Stimulated activated CD8-positive, alpha-beta memory T cell treated with anti-CD3 and anti-CD28 coated beads, Interleukin-15, amount 100 ng/mL, for 48 hours (primary cell): ENCODE data around the gene OR1L8.
"Not testable (repeated sequence)": the region's sequence is repeated elsewhere in the genome, so short reads cannot be mapped to it uniquely, and the experiment has no call there.

Experiments
- DNase-seq, 2 donors: peaks; one replicate each; pipeline ENCODE4 v3.0.0-alpha.2; 2020; ENCODE audit warnings: low read depth in 2 of 2

Gene OR1L8

GRCh38 chr9:122583284-122583683, at the start of gene OR1L8:
OR1L8 (minus strand) TSS chr9:122583384; CDS start chr9:122568477, 14,907 bp downstream.
- DNase-seq, result not testable (repeated sequence)

GRCh38 chr9:122619996-122620395, 36.8 kb upstream of the OR1L8 start:
- no peak for DNase-seq

DNA sequence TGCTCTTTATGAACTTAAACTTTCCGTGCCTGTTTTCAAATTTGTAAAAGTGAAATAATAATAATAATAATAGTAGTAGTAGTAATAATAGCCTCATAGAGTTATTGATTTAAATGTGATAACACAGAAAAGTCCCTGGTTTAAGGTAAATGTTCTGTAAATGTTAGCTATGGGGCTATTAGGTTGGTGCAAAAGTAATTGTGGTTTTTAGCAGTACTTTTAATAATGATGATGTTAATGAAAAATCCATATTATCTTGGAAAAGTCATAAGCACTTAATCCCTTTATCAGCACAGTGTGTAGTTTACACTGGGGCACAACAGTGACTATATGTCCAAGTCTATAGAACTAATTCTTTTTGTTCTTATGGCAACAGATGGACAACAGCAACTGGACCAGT, 31.2 kb upstream of the OR1L8 start, which contains the start of gene OR1Q1:
Gene OR1Q1 (plus strand): TSS at position 377 of the 400 bp plus-strand sequence. CDS start 0 bp downstream, at position 377.
- no peak for DNase-seq

DNA sequence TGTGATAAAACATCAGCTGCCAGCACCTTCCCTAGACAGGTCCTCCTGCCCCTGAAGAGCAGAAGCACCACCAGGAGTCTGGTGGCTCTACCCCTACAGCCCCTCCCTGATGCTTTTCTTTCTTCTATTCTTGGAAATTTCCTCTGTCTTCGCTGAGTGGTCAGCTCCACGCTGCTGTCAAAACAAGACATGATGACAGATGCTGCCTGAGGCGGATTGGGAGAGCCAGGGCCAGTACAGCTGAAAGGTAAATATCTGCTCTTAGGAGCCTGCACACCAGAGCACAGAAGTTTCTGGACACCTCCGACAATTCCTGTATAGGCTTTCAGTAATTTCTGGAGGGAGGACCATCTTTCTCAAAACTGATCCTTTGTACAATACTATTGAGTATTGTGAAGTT, 26.6 kb upstream of the OR1L8 start:
- DNase-seq, result no peak

- no peak for DNase-seq
These were observed 23.4 kb upstream of the OR1L8 start for GRCh38 chr9:122606587-122606986.

DNA sequence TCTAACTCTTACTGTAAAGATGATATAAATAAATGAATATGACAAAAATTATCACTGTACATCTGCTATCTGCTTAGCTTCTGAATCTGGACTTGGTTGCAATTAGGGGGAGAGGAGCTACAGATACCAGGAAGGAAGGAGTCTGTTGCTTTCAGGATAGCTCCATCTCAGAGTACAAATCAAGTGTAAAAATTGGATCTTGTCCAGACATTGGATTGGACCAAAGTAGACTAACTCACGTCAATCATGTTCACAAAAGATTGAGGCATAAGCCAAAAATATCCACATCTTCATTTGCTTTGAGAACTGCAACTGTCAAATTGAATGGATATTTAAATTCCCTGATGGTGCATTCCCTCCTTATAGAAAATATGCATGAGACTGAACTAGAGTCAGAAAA, 22.5 kb upstream of the OR1L8 start:
- no peak for DNase-seq

- no peak for DNase-seq
These were observed 2.8 kb downstream of the OR1L8 start for GRCh38 chr9:122580360-122580759.

DNA sequence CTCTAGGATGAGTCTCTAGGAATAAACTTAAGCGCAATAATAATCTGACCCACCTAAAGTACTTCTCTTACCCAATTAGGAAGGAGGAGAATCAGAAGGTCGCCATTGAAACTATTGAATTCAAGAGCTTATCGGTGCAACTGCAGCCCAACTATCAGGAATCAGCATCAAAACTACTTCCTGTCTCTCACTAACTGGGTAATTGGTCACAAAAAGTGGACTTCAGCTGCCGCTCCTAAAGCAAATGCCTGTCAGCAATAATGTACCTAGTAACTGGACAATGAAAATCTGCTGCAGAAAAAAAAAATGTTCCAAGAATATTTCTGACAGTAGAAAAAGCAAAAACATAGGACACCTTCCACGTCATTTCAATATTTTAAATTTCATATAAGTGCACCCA, 3.3 kb downstream of the OR1L8 start:
- DNase-seq, result no peak

- no peak for DNase-seq
These were observed 10.7 kb downstream of the OR1L8 start for GRCh38 chr9:122572456-122572855.

DNA sequence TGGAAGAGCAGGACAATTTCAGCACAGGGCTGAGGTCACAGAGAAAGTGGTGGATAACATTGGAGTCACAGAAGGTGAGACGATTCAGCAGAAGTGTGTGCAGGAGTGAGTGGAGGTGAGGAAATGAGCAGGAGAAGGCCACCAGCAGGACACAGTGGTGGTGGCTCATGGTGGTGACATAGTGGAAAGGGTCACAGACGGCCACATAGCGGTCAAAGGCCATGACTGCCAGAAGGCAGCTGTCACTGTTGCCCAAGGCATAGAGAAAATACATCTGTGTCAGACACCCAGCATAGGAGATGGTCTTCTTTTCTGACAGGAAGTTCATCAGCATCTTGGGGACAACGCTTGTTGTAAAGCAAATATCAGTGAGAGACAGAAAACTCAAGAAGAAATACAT, 15.3 kb downstream of the OR1L8 start:
- no peak for DNase-seq

- DNase-seq, result peak; percentile 36 to 38
These were observed 20.9 kb downstream of the OR1L8 start for GRCh38 chr9:122562134-122562760.

GRCh38 chr9:122561446-122561845, 21.7 kb downstream of the OR1L8 start:
- DNase-seq, result no peak

GRCh38 chr9:122552812-122553211, 30.4 kb downstream of the OR1L8 start, which contains the start of gene OR1N2:
OR1N2 (plus strand) TSS chr9:122553112; CDS start chr9:122553212, 100 bp downstream.
- no peak for DNase-seq

DNA sequence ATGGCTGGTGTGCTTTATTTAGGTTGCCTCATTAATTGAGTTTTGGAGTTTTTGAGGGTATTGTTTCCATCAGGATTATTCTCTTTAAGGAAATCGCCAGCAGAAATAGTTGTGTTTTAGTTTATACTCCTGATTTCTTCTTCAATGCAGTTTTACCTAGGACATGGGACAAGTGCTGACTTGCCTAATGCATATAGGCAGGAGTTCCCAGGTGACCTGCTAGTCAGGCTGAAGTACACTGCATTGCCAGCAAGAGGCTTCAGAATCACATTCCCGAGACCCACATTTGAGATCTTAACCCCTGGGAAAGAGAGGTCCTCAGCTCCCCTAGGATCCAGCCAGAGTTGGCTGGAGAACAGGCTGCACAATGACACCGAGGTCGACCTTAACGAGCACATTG, 31.8 kb downstream of the OR1L8 start:
- DNase-seq, result no peak

GRCh38 chr9:122546196-122546595, 37.0 kb downstream of the OR1L8 start:
- no peak for DNase-seq

DNA sequence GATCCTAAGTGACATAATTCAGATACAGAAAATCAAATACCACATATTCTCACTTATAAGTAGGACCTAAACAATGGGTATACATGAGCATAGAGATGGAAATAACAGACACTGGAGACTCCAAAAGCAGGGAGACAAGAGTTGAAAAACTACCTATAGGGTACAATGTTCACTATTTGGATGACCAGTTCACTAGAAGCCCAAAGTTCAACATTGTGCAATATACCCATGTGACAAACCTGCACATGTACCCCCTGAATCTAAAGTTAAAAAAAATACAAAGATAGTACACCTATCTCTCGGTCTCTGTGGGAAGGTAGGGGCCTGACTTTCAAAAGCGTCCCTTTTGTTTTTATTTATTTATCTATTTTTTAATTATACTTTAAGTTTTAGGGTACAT, 44.4 kb downstream of the OR1L8 start:
- DNase-seq, result no peak

DNA sequence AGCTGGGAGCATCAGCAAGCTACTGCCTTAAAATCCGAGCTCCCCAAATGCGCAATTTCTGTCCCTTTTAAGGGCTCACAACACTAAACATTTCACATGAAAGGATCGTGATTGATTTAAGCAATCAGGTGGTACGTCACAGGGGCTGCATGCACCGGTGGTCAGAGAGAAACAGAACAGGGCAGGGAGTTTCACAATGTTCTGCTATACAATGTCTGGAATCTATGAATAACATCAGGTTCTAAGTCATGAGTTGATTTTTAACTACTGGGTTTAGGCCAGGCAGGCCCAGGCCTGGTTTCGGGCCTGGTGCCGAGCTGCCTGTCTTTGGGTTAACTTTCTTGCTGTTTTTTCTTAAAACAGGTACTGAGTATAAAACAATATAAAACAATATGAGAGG, 46.1 kb downstream of the OR1L8 start:
- DNase-seq, result not testable (repeated sequence)

DNA sequence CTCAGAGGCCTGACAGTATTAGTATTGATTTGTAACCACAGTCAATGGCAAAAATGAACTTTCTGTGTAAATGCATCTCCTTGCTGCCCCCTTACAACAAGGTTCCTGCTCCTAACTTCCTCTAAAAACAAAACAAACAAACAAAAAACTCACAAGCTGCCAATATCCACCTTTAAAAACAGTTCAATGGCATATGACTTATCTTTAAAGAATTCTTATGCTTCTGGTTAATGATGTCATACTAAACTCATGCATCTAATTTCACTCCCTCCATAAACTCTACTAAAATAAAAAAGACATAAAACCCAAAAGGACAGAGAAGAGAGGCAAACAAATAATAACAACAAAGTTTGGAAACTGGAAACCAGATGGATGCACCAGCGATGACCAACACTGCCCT, 47.0 kb downstream of the OR1L8 start:
- no peak for DNase-seq

DNA sequence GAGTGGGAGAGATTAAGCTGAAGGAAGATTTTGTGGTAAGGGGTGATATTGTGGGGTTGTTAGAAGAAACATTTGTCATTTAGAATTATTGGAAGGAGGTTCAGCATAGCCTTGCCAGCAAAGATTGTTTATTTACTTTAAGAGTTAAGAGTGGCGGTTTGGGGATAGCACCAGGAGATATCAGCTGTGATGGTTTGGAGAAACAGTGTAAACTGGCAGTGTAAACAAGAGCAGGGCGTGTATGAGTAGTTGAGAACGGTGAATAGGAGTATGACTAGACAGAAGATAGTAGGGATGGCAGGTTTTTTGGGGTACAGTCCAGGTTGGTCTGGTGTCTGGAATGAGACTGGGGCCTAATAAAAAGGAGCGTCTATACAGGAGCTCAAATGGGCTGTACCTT, 52.0 kb downstream of the OR1L8 start:
- DNase-seq, result not testable (repeated sequence)

GRCh38 chr9:122527193-122527592, 56.0 kb downstream of the OR1L8 start, which contains the start of gene OR1N1:
OR1N1 (minus strand) TSS chr9:122527293; CDS start chr9:122527293, 0 bp downstream.
- DNase-seq, result no peak

DNA sequence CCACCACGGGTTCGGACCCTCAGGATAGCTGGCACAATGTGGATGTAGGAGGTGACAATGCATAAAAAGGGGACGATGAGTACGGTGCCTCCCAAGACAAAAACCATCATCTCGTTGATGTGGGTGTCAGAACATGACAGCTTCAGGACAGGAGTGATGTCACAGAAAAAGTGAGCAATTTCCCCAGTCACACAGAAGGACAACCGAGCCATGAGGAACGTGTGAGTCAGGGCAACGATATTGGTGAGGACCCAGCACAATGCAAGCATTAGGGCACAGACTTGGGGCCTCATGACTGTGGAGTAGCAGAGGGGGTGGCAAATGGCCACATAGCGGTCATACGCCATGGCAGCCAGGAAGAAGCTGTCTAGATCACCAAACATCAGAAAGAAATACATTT, 56.6 kb downstream of the OR1L8 start:
- DNase-seq, result peak; percentile 4 to 15

- no peak for DNase-seq
These were observed 63.8 kb downstream of the OR1L8 start for GRCh38 chr9:122519376-122519775.

DNA sequence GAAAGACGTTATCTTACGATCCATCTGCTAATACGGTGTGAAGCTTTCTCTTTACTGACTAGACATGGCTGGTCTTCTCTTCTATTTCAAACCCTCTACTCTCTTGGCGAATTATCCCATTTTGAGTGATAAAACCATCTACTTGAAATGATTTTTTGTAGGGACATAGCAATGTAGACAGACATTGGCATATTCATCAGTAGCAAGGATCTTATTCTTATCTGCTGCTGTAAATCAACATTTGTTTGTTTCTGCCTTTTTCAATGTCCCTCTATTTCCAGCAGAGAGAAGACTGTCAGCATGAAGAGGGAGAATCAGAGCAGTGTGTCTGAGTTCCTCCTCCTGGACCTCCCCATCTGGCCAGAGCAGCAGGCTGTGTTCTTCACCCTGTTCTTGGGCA, 64.3 kb downstream of the OR1L8 start, which contains the start of gene OR1J4:
Gene OR1J4 (plus strand): TSS at position 301 of the 400 bp plus-strand sequence. CDS start 0 bp downstream, at position 301.
- DNase-seq, result no peak

- DNase-seq, result no peak
These were observed 65.0 kb downstream of the OR1L8 start for GRCh38 chr9:122518226-122518625.
